Left lung (tissue), 10 donors: ENCODE measurements around the gene PDE3A. TPM values are rescaled to one million over a fixed set of nuclear protein-coding genes. Genes with fewer than 3 reads are reported as not detected.

Source experiments
- ATAC-seq: fragments of 200-7000 bp; cut with Tn5 transposase; one replicate; pipeline ENCODE4 v1.9.1; 2020; ENCODE audit warnings: moderate library complexity
- DNase-seq, 4 donors: peaks; one replicate each; pipeline ENCODE4 v3.0.0-alpha.2; 2013 to 2020
- H3K27ac ChIP-seq, 2 donors: fragments of 200-600 bp; sonication (generic) in 1 of 2; one replicate each; pipeline versions ENCODE4 v1.5.0 to v1.8.0; 2020 to 2021
- H3K27me3 ChIP-seq, 2 donors: fragments of 200-600 bp; sonication (generic) in 1 of 2; one replicate each; pipeline versions ENCODE4 v1.5.0 to v1.8.0; 2020 to 2021
- H3K36me3 ChIP-seq, 2 donors: fragments of 200-600 bp; sonication (generic) in 1 of 2; one replicate each; pipeline versions ENCODE4 v1.5.0 to v1.8.0; 2020 to 2021
- H3K4me1 ChIP-seq, 2 donors: fragments of 200-600 bp; one replicate each; pipeline ENCODE4 v1.8.0; 2021
- H3K4me3 ChIP-seq, 2 donors: fragments of 200-600 bp; sonication (generic) in 1 of 2; one replicate each; pipeline versions ENCODE4 v1.5.0 to v1.8.0; 2020 to 2021; ENCODE audit warnings: mild to moderate bottlenecking in 1 of 2
- H3K9me3 ChIP-seq, 2 donors: fragments of 200-600 bp; sonication (generic) in 1 of 2; one replicate each; pipeline versions ENCODE4 v1.5.0 to v1.8.0; 2020 to 2021
- CTCF ChIP-seq, 2 donors: fragments of 200-600 bp; sonication (generic) in 1 of 2; IDR thresholded peaks; one replicate each; pipeline versions ENCODE4 v1.5.0 to v1.8.0; 2021; ENCODE audit warnings: antibody characterized with exemption in 2 of 2
- intact Hi-C, 2 donors: fragments of 100-400 bp; cut with DNase I; formaldehyde crosslinking; loops; one replicate each; pipeline versions ENCODE4 v1.11.2 to v1.14.2; 2022
- polyA plus RNA-seq, 6 donors: library from polyadenylated mRNA; unstranded; fragments of 120-200 nt; gene quantifications; one replicate each; pipeline ENCODE4 v1.2.1, GENCODE V29; 2013; ENCODE audit not compliant: insufficient read length in 6 of 6
- total RNA-seq, 2 donors: library from RNA; stranded (reverse); fragmentation: NEBNext Ultra II Directional; extraction: Animal tissue kit (Norgen Biotek cat#: 25700); gene quantifications; one replicate each; pipeline ENCODE4 v1.2.1, GENCODE V29; 2021
- donor health status: DM: no; HTN: yes; CAD: no.
- donor health status: DM: no; HTN: no; CAD: no.

PDE3A gene
- total and polyA plus RNA-seq, 8 donors = 5.1 to 9.3 (median 7.8) TPM

GRCh38 chr12:20443255-20443654, 74.9 kb downstream of the PDE3A start:
- intact Hi-C loops = no loop called here
- no peak overlapping the region for H3K27ac ChIP-seq
- ATAC-seq = no peak

GRCh38 chr12:20443792-20444191, 75.5 kb downstream of the PDE3A start:
- TF ChIP-seq CTCF (IDR thresholded peaks at IDR 0.05) = no peak
- DNase-seq = no peak
- Histone ChIP-seq H3K4me1 (no peaks in the 10 kb centered on the region), H3K36me3 (no peaks in the 10 kb centered on the region), H3K9me3 (no peaks in the 10 kb centered on the region), H3K4me3 (no peak overlapping the region), H3K27me3 (no peaks in the 10 kb centered on the region), H3K27ac (no peak overlapping the region)
- intact Hi-C loops = no loop called here
- ATAC-seq = no peak

More at GRCh38 chr12:20443255-20443654, 74.9 kb downstream of the PDE3A start:
- H3K9me3 ChIP-seq = no peaks in the 10 kb centered on the region
- no peaks in the 10 kb centered on the region for H3K27me3 ChIP-seq
- no peak for DNase-seq
- no peak for TF ChIP-seq CTCF (IDR thresholded peaks at IDR 0.05)
- H3K36me3 ChIP-seq = no peaks in the 10 kb centered on the region
- H3K4me3 ChIP-seq = no peak overlapping the region
- no peaks in the 10 kb centered on the region for H3K4me1 ChIP-seq

- Histone ChIP-seq H3K27ac (no peak overlapping the region), H3K9me3 (no peaks in the 10 kb centered on the region), H3K36me3 (no peaks in the 10 kb centered on the region), H3K27me3 (no peaks in the 10 kb centered on the region), H3K4me1 (no peaks in the 10 kb centered on the region), H3K4me3 (no peak overlapping the region)
- intact Hi-C loops = no loop called here
- no peak for DNase-seq
- no peak for TF ChIP-seq CTCF (IDR thresholded peaks at IDR 0.05)
- no peak for ATAC-seq
Measured at GRCh38 chr12:20444595-20445170, 76.3 kb downstream of the PDE3A start.

GRCh38 chr12:20445687-20446086, 77.3 kb downstream of the PDE3A start:
- H3K36me3 ChIP-seq = no peaks in the 10 kb centered on the region
- no peaks in the 10 kb centered on the region for H3K4me1 ChIP-seq
- no peaks in the 10 kb centered on the region for H3K9me3 ChIP-seq
- ATAC-seq (no peak), DNase-seq (no peak)
- H3K27me3 ChIP-seq = no peaks in the 10 kb centered on the region
- H3K4me3 ChIP-seq = no peak overlapping the region
- no peak for TF ChIP-seq CTCF (IDR thresholded peaks at IDR 0.05)
- intact Hi-C loops = no loop called here
- H3K27ac ChIP-seq = no peak overlapping the region

GRCh38 chr12:20446836-20447235, 78.5 kb downstream of the PDE3A start:
- Histone ChIP-seq H3K36me3 (no peaks in the 10 kb centered on the region), H3K27ac (no peak overlapping the region), H3K4me1 (no peaks in the 10 kb centered on the region), H3K9me3 (no peaks in the 10 kb centered on the region), H3K4me3 (no peak overlapping the region), H3K27me3 (no peaks in the 10 kb centered on the region)
- TF ChIP-seq CTCF (IDR thresholded peaks at IDR 0.05) = no peak
- intact Hi-C loops = no loop called here
- no peak for DNase-seq
- no peak for ATAC-seq
